Middle frontal gyrus (tissue), 1 donor: ENCODE measurements around the gene RPUSD3.
"Not testable (repeated sequence)": the region's sequence is repeated elsewhere in the genome, so short reads cannot be mapped to it uniquely, and the experiment has no call there.

Source experiments
- DNase-seq: peaks from one replicate; pipeline ENCODE4 v3.0.0-alpha.2; 2015; ENCODE audit warnings: low spot score; ENCODE audit errors: extremely low spot score

The RPUSD3 gene

GRCh38 chr3:9843715-9844438 is at the start of gene RPUSD3:
Gene RPUSD3, minus strand, starts transcription at chr3:9844008. Its CDS starts 18 bp downstream, at chr3:9843990.
- peak; percentile 96 for DNase-seq

- DNase-seq = no peak
Observed at GRCh38 chr3:9891072-9891622, 47.3 kb upstream of the RPUSD3 start.

- peak; percentile 79 for DNase-seq
Observed at GRCh38 chr3:9890249-9891071, 46.7 kb upstream of the RPUSD3 start, which contains the start of gene JAGN1. Gene JAGN1, plus strand, starts transcription at chr3:9890610. Its CDS starts 113 bp downstream, at chr3:9890723.

GRCh38 chr3:9889405-9889804 is 45.6 kb upstream of the RPUSD3 start:
- DNase-seq = no peak

- DNase-seq = no peak
Observed at GRCh38 chr3:9888540-9888939, 44.7 kb upstream of the RPUSD3 start.

GRCh38 chr3:9887480-9887879 is 43.7 kb upstream of the RPUSD3 start:
- DNase-seq = no peak

- no peak for DNase-seq
Observed at GRCh38 chr3:9886328-9886727, 42.5 kb upstream of the RPUSD3 start.

- DNase-seq = no peak
Observed at GRCh38 chr3:9884555-9885165, 40.9 kb upstream of the RPUSD3 start.

- DNase-seq = no peak
Observed at GRCh38 chr3:9883706-9884554, 40.1 kb upstream of the RPUSD3 start.

- no peak for DNase-seq
Observed at GRCh38 chr3:9881441-9881840, 37.6 kb upstream of the RPUSD3 start.

GRCh38 chr3:9879830-9880549 is 36.2 kb upstream of the RPUSD3 start, which contains the start of gene CIDEC:
Gene CIDEC, minus strand, starts transcription at chr3:9880253. Its CDS starts 1,767 bp downstream, at chr3:9878486.
- no peak for DNase-seq

GRCh38 chr3:9878700-9879099 is 34.9 kb upstream of the RPUSD3 start:
- DNase-seq = no peak

GRCh38 chr3:9876991-9877390 is 33.2 kb upstream of the RPUSD3 start:
- DNase-seq = no peak

- DNase-seq = not testable (repeated sequence)
Observed at GRCh38 chr3:9876255-9876654, 32.4 kb upstream of the RPUSD3 start.

- DNase-seq = no peak
Observed at GRCh38 chr3:9875448-9875847, 31.6 kb upstream of the RPUSD3 start.

GRCh38 chr3:9872067-9872466 is 28.3 kb upstream of the RPUSD3 start:
- not testable (repeated sequence) for DNase-seq

GRCh38 chr3:9870978-9871377 is 27.2 kb upstream of the RPUSD3 start:
- no peak for DNase-seq

- DNase-seq = no peak
Observed at GRCh38 chr3:9869955-9870354, 26.1 kb upstream of the RPUSD3 start.

GRCh38 chr3:9867106-9867505 is 23.3 kb upstream of the RPUSD3 start:
- DNase-seq = no peak

- DNase-seq = no peak
Observed at GRCh38 chr3:9866639-9867038, 22.8 kb upstream of the RPUSD3 start.
